Measurements from ENCODE around the gene KIAA0232.

- TF ChIP-seq CTCF (IDR thresholded peaks at IDR 0.05) (no peak), POLR2A (IDR thresholded peaks at IDR 0.05) (no peak)
Observed at GRCh38 chr4:6773616-6774540, 8.6 kb upstream of the KIAA0232 start.
